ENCODE measurements around the gene SIRPB1. TPM values are rescaled to one million over a fixed set of nuclear protein-coding genes. Genes with fewer than 3 reads are reported as not detected.
A peak's percentile ranks its signal among the peaks of the same experiment; 100 is the strongest.

SIRPB1 gene
- total RNA-seq, 6 experiments from 2014 or later = 0.73 to 5.1 (median 3.9) TPM

DNA sequence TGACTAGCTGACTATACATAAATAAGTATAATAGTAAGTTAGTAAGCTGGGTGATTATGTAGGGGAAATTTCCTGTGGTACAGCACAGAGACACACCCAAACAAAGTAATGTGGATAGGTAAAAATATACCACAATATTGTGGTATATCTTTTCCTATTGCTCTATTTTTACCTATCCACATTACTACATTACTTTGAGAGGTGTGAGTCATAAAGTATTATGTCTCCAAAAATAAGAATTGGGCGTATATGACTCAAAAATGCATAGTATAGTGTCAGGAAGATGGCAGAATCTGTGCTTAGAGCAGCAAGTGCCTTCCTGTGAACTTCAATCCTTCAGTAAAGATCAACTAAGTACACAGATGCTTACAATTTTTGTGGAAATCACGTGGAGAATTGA is 40.4 kb upstream of the SIRPB1 start:
- 27% methylated on average over 2 of the region's 2 CpGs for WGBS (ENCODE audit: insufficient coverage, low coverage, low lambda C conversion rate, missing lambda C conversion rate)
- Histone ChIP-seq H3K27me3 (no peaks in the 10 kb centered on the region), H3K4me1 (no peaks in the 10 kb centered on the region), H3K36me3 (no peaks in the 10 kb centered on the region), H3K4me3 (no peak overlapping the region), H3K9me3 (no peaks in the 10 kb centered on the region), H3K27ac (no peak overlapping the region)
- no peak for TF ChIP-seq CTCF (IDR thresholded peaks at IDR 0.05)
- TF ChIP-seq POLR2A (IDR thresholded peaks at IDR 0.05) = no peak
- DNase-seq (no peak), ATAC-seq (no peak)
- intact Hi-C loops (cut with DNase I) = no loop called here

DNA sequence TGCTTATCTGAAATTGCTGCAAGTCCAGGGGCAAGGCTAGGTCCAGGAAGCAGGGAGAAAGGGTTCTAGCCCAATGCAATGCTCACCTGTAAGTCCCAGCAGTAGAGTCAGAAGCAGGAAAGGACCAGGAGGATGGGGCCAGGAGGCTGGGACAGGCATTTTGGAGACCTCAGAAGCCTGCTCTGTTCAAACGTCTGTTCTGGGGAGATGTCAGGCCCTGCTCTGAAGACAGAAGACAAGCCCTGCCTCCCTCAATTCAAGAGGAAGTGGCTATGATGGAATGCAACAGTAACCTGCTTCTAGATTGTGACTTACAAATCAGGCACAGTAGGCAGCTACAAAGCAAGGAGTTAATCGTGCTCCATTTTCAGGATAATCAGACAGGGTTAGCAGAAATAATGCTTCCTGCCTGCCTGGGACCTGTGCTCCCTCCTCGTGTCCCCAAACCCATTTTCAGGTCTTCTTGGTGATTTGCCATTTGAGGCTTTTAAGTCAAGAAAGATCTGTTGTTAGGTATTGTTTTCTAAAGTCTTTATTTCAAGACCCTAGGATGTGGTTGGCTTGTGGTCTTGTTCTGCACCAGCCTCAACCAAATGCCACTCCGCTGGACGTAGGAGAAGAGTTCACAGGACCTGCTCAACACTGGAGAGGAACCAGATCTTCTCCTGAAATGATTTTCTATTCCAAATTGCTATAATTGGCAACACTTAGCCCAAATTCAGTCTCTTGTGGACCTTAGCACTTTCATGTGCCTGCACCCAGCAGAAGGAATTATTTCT is 37.9 kb upstream of the SIRPB1 start, which contains the start of gene SIRPG:
Gene SIRPG, minus strand, starts transcription at position 224 of the 779 bp plus-strand sequence. Its CDS starts 65 bp downstream, at position 159.
- Histone ChIP-seq H3K36me3 (no peaks in the 10 kb centered on the region), H3K4me3 (no peak within 1 kb of the TSS), H3K9me3 (no peaks in the 10 kb centered on the region), H3K4me1 (no peaks in the 10 kb centered on the region), H3K27ac (no peak within 1 kb of the TSS), H3K27me3 (no peaks in the 10 kb centered on the region)
- ATAC-seq (peak in 1 of 4 donors; percentile 17), DNase-seq (no peak)
- WGBS (ENCODE audit: insufficient coverage, low coverage, low lambda C conversion rate, missing lambda C conversion rate) = 29% methylated on average over 3 of the region's 5 CpGs
- intact Hi-C loops (cut with DNase I) = no loop called here
- no peak for TF ChIP-seq POLR2A (IDR thresholded peaks at IDR 0.05)
- TF ChIP-seq CTCF (IDR thresholded peaks at IDR 0.05) = no peak

DNA sequence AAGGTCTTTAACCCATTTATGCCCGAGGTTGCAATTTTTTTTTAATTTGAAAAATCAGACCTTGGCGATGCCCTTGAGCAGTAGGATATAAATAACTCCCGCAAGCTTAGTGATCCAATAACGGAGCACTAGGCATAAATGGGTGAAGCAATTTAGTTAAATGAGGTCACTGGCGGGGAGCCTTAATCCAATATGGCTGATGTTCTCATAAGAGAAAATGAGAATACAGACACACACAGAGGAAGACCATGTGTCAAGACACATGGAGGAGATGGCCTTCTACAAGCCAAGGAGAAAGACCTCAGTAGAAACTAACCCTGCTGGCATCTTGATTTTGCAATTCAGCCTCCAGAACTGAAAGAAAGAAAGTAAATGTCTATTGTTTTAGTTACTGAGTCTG is 37.0 kb upstream of the SIRPB1 start:
- no peak overlapping the region for H3K27ac ChIP-seq
- H3K36me3 ChIP-seq = no peaks in the 10 kb centered on the region
- H3K27me3 ChIP-seq = no peaks in the 10 kb centered on the region
- no peak overlapping the region for H3K4me3 ChIP-seq
- DNase-seq (no peak), ATAC-seq (no peak)
- H3K9me3 ChIP-seq = no peaks in the 10 kb centered on the region
- 55% methylated on average over 5 of the region's 5 CpGs for WGBS (ENCODE audit: insufficient coverage, low coverage, low lambda C conversion rate, missing lambda C conversion rate)
- H3K4me1 ChIP-seq = no peaks in the 10 kb centered on the region
- no peak for TF ChIP-seq POLR2A (IDR thresholded peaks at IDR 0.05)
- no peak for TF ChIP-seq CTCF (IDR thresholded peaks at IDR 0.05)
- intact Hi-C loops (cut with DNase I) = no loop called here

DNA sequence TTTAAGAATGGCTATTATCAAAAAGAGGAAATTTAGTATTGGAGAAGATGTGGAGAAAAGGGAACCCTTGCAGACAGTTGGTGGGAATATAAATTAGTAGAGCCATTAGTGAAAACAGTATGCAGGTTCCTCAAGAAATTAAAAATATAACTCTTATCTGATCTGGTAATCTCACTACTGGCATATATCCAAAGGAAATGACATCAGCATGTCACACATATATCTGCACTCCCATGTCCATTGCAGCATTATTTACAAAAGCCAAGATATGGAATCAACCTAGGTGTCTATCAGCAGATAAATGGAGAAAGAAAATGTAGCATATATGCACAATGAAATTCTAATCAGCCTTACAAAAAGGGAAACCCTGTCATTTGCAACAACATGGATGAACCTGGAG is 35.2 kb upstream of the SIRPB1 start:
- Histone ChIP-seq H3K36me3 (no peaks in the 10 kb centered on the region), H3K27ac (no peak overlapping the region), H3K9me3 (no peaks in the 10 kb centered on the region), H3K4me3 (no peak overlapping the region), H3K4me1 (no peaks in the 10 kb centered on the region), H3K27me3 (no peaks in the 10 kb centered on the region)
- ATAC-seq (no peak), DNase-seq (no peak)
- TF ChIP-seq POLR2A (IDR thresholded peaks at IDR 0.05) (no peak), CTCF (IDR thresholded peaks at IDR 0.05) (no peak)
- intact Hi-C loops (cut with DNase I) = no loop called here
